NCI-H1417 (cell line): Measurements from ENCODE around the gene PRKACG.
"Not testable (repeated sequence)": the region's sequence is repeated elsewhere in the genome, so short reads cannot be mapped to it uniquely, and the experiment has no call there.

ENCODE experiments used
- DNase-seq, 3 experiments: peaks; one replicate each; lab custom pipeline; 2025; lab: John Stamatoyannopoulos, UW

PRKACG gene

GRCh38 chr9:69027355-69028097 lies 13.6 kb upstream of the PRKACG start:
- peak; percentile 40 to 86 (median 55) for DNase-seq

- DNase-seq: peak in 2 of 3 experiments; percentile 32 to 57
Measured at GRCh38 chr9:69023650-69024049, 9.7 kb upstream of the PRKACG start.

GRCh38 chr9:69020301-69021145 lies 6.6 kb upstream of the PRKACG start:
- peak in 1 of 3 experiments; percentile 39 for DNase-seq

GRCh38 chr9:69019808-69020207 lies 5.9 kb upstream of the PRKACG start:
- peak in 1 of 3 experiments; percentile 42 for DNase-seq

GRCh38 chr9:69018737-69019136 lies 4.8 kb upstream of the PRKACG start:
- DNase-seq: peak in 1 of 3 experiments; percentile 48

- no peak for DNase-seq
Measured at GRCh38 chr9:69016191-69017096, 2.5 kb upstream of the PRKACG start.

- no peak for DNase-seq
Measured at GRCh38 chr9:69013382-69013727, 558 bp downstream of the PRKACG start.

- DNase-seq: no peak
Measured at GRCh38 chr9:69012696-69013381, 1.1 kb downstream of the PRKACG start.

GRCh38 chr9:69009708-69010107 lies 4.2 kb downstream of the PRKACG start:
- DNase-seq: no peak

- DNase-seq: no peak
Measured at GRCh38 chr9:69004836-69005235, 9.1 kb downstream of the PRKACG start.

- DNase-seq: no peak
Measured at GRCh38 chr9:69003051-69003450, 10.9 kb downstream of the PRKACG start.

GRCh38 chr9:69001921-69002320 lies 12.0 kb downstream of the PRKACG start:
- no peak for DNase-seq

GRCh38 chr9:68999393-69000105 lies 14.4 kb downstream of the PRKACG start:
- DNase-seq: peak; percentile 46 to 92 (median 70)

GRCh38 chr9:68998812-68999211 lies 15.1 kb downstream of the PRKACG start:
- DNase-seq: no peak

GRCh38 chr9:68998385-68998784 lies 15.5 kb downstream of the PRKACG start:
- DNase-seq: no peak

GRCh38 chr9:68997666-68998065 lies 16.2 kb downstream of the PRKACG start:
- no peak for DNase-seq

GRCh38 chr9:68996462-68996861 lies 17.5 kb downstream of the PRKACG start:
- no peak for DNase-seq

GRCh38 chr9:68995776-68996175 lies 18.1 kb downstream of the PRKACG start:
- no peak for DNase-seq

- no peak for DNase-seq
Measured at GRCh38 chr9:68991457-68991856, 22.5 kb downstream of the PRKACG start.

- not testable (repeated sequence) for DNase-seq
Measured at GRCh38 chr9:68986949-68987348, 27.0 kb downstream of the PRKACG start.
